RWPE2 (cell line): ENCODE measurements around the gene API5.

ENCODE experiments used
- ATAC-seq: fragments of 200-7000 bp; cut with Tn5 transposase; 3 replicates; pipeline ENCODE4 v1.9.1; 2021; ENCODE audit warnings: low read depth
- DNase-seq: peaks from one replicate; pipeline ENCODE4 v3.0.0-alpha.2; 2020; ENCODE audit warnings: low spot score
- H3K27ac ChIP-seq: fragments of 450-650 bp; 2 replicates; pipeline ENCODE4 v1.5.1; 2017; ENCODE audit warnings: mild to moderate bottlenecking; ENCODE audit not compliant: poor library complexity, severe bottlenecking
- H3K27me3 ChIP-seq: fragments of 250-450 bp; sonication (Bioruptor Pico); 2 replicates; pipeline ENCODE4 v1.5.1; 2021; ENCODE audit warnings: mild to moderate bottlenecking, moderate library complexity; ENCODE audit not compliant: insufficient read depth, poor library complexity, severe bottlenecking
- H3K36me3 ChIP-seq: fragments of 250-450 bp; sonication (Bioruptor Pico); 2 replicates; pipeline ENCODE4 v1.5.1; 2020; ENCODE audit warnings: low read depth, mild to moderate bottlenecking, moderate library complexity
- H3K4me1 ChIP-seq: fragments of 250-450 bp; sonication (Bioruptor Pico); 2 replicates; pipeline ENCODE4 v1.5.1; 2021; ENCODE audit warnings: mild to moderate bottlenecking, moderate library complexity; ENCODE audit not compliant: insufficient read depth, poor library complexity, severe bottlenecking
- H3K4me3 ChIP-seq: fragments of 250-450 bp; sonication (Bioruptor Pico); 2 replicates; pipeline ENCODE4 v1.5.1; 2021; ENCODE audit warnings: mild to moderate bottlenecking, moderate library complexity; ENCODE audit not compliant: severe bottlenecking
- H3K9me3 ChIP-seq: fragments of 250-450 bp; sonication (Bioruptor Pico); 2 replicates; pipeline ENCODE4 v1.5.1; 2021; ENCODE audit warnings: mild to moderate bottlenecking, moderate library complexity; ENCODE audit not compliant: severe bottlenecking
- CTCF ChIP-seq: fragments of 450-650 bp; IDR thresholded peaks from one replicate; pipeline ENCODE4 v1.5.1; 2017; ENCODE audit warnings: mild to moderate bottlenecking, moderate library complexity; ENCODE audit not compliant: poor library complexity, severe bottlenecking

The API5 gene

DNA sequence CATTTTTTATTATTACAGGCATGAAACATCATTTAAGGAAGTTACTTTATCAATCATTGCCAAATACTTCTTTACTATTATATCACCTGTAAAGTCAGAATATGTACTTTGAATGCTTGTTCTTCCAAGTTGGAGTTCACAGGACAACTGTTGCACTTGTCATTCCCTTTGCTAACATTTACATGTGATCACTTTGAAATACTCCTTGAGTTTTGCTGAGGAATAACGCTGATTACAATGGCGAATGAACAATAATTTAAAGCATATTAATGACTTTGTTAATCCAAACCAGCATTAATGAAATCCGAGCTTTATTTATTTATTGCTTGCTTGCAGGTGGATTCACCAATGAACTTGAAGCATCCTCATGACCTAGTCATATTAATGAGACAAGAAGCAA, 67.1 kb downstream of the API5 start:
- ATAC-seq (no peak), DNase-seq (no peak)
- Histone ChIP-seq H3K9me3 (no peaks in the 10 kb centered on the region), H3K36me3 (peaks cover 41% of the 10 kb centered on the region), H3K4me3 (no peak overlapping the region), H3K27me3 (no peaks in the 10 kb centered on the region), H3K4me1 (peaks cover 20% of the 10 kb centered on the region), H3K27ac (no peak overlapping the region)
- TF ChIP-seq CTCF: no peak

- ATAC-seq (no peak), DNase-seq (no peak)
- Histone ChIP-seq H3K36me3 (peaks cover 50% of the 10 kb centered on the region), H3K4me3 (no peak overlapping the region), H3K4me1 (peaks cover 6% of the 10 kb centered on the region), H3K27me3 (no peaks in the 10 kb centered on the region), H3K27ac (no peak overlapping the region), H3K9me3 (no peaks in the 10 kb centered on the region)
- TF ChIP-seq CTCF: no peak
Measured at GRCh38 chr11:43381802-43382201, 70.0 kb downstream of the API5 start.

DNA sequence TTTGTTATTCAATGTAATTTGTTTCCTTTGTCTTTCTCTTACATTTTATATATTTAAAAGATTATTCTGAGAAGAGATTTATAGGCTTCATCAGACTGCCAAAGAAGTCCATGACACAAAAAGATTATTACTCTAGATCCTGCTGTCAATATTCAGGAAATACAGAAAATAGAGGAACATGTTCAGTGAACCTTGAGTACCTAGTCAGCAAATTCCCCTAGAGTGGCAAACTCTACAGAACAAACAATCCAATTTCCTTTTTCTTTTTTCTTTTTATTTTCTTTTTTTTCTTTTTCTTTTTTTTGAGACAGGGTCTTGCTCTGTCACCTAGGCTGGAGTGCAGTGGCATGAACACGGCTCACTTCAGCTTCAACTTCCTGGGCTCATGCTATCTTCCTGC, 70.8 kb downstream of the API5 start:
- peaks cover 46% of the 10 kb centered on the region for H3K36me3 ChIP-seq
- no peak for TF ChIP-seq CTCF
- DNase-seq: no peak

DNA sequence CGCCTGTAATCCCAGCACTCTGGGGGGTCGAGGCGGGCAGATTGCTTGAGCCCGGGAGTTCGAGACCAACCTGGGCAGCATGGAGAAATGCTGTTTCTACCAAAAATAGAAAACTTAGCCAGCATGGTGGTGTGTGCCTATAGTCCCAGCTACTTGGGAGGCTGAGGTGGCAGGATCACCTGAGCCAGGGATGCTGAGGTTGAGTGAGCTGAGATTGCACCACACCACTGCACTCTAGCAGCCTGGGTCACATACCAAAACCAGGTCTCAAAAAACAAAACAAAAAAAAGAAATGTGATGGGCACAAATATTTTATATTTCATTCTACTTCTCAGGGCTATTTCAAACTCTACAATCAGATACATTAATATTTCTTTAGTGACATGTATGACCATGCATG, 72.6 kb downstream of the API5 start:
- Histone ChIP-seq H3K27ac (no peak overlapping the region), H3K4me3 (no peak overlapping the region), H3K27me3 (no peaks in the 10 kb centered on the region), H3K4me1 (peaks cover 5% of the 10 kb centered on the region), H3K36me3 (peaks cover 40% of the 10 kb centered on the region), H3K9me3 (no peaks in the 10 kb centered on the region)
- no peak for TF ChIP-seq CTCF
- no peak for ATAC-seq
- no peak for DNase-seq

More for the DNA sequence above, 70.8 kb downstream of the API5 start:
- H3K4me1 ChIP-seq: peaks cover 5% of the 10 kb centered on the region
- no peak for ATAC-seq
- no peaks in the 10 kb centered on the region for H3K27me3 ChIP-seq
- no peak overlapping the region for H3K4me3 ChIP-seq
- no peak overlapping the region for H3K27ac ChIP-seq
- H3K9me3 ChIP-seq: no peaks in the 10 kb centered on the region

- H3K36me3 ChIP-seq: peaks cover 72% of the 10 kb centered on the region
- H3K27ac ChIP-seq: no peak overlapping the region
- no peaks in the 10 kb centered on the region for H3K27me3 ChIP-seq
- H3K4me3 ChIP-seq: no peak overlapping the region
- H3K9me3 ChIP-seq: no peaks in the 10 kb centered on the region
- ATAC-seq (no peak), DNase-seq (no peak)
- TF ChIP-seq CTCF: no peak
- H3K4me1 ChIP-seq: no peaks in the 10 kb centered on the region
Measured at GRCh38 chr11:43392713-43393112, 80.9 kb downstream of the API5 start.
